HepG2 (cell line): ENCODE data around the gene ARHGAP15.

Source experiments
- CCAR2 ChIP-seq: fragments of 200-400 bp; formaldehyde crosslinking; optimal IDR thresholded peaks from 2 replicates; pipeline ENCODE3; 2018; ENCODE audit warnings: low read depth, mild to moderate bottlenecking, low read length, moderate library complexity
- EP300 ChIP-seq, 3 experiments: sonication (generic) in 1 of 3; formaldehyde crosslinking in 1 of 3; IDR thresholded peaks; 2 replicates each; pipeline versions ENCODE4 v1.5.1 to v1.6.1; 2011 to 2020; ENCODE audit warnings: low read depth in 2 of 3, low read length in 2 of 3, borderline replicate concordance in 1 of 3, improper control_type of control experiment in 1 of 3, mild to moderate bottlenecking in 1 of 3, missing genetic modification reagents in 1 of 3, moderate library complexity in 1 of 3
- EZH2 ChIP-seq: conservative IDR thresholded peaks from 2 replicates; pipeline ENCODE4 v1.6.1; 2012; ENCODE audit warnings: mild to moderate bottlenecking, low read depth, low read length, moderate library complexity
- ZNF446 ChIP-seq: sonication (generic); formaldehyde crosslinking; IDR thresholded peaks from 2 replicates; pipeline ENCODE4 v1.5.0; 2020; ENCODE audit warnings: mild to moderate bottlenecking, missing genetic modification reagents
- TF ChIP-seq, protein P1 (sequence below): sonication (generic); formaldehyde crosslinking; IDR thresholded peaks from 2 replicates; pipeline ENCODE4 v1.5.0; 2020; ENCODE audit warnings: mild to moderate bottlenecking, missing genetic modification reagents, moderate library complexity
- TF ChIP-seq, protein P2 (sequence below): IDR thresholded peaks from 2 replicates; pipeline ENCODE4 v1.6.1; 2016; ENCODE audit warnings: missing compliant biosample characterization, missing genetic modification reagents, borderline replicate concordance

GRCh38 chr2:143740431-143740830, 611.2 kb downstream of the ARHGAP15 start:
- TF ChIP-seq, protein P1, sequence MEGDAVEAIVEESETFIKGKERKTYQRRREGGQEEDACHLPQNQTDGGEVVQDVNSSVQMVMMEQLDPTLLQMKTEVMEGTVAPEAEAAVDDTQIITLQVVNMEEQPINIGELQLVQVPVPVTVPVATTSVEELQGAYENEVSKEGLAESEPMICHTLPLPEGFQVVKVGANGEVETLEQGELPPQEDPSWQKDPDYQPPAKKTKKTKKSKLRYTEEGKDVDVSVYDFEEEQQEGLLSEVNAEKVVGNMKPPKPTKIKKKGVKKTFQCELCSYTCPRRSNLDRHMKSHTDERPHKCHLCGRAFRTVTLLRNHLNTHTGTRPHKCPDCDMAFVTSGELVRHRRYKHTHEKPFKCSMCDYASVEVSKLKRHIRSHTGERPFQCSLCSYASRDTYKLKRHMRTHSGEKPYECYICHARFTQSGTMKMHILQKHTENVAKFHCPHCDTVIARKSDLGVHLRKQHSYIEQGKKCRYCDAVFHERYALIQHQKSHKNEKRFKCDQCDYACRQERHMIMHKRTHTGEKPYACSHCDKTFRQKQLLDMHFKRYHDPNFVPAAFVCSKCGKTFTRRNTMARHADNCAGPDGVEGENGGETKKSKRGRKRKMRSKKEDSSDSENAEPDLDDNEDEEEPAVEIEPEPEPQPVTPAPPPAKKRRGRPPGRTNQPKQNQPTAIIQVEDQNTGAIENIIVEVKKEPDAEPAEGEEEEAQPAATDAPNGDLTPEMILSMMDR (CRISPR knock-in tag): no peak
- TF ChIP-seq EP300 (IDR thresholded peaks at IDR 0.05; ENCODE audit: low read depth in 2 of 2, low read length in 2 of 2) (no peak), EP300 (CRISPR knock-in tag; IDR thresholded peaks at IDR 0.05; ENCODE audit: borderline replicate concordance) (no peak), ZNF446 (CRISPR knock-in tag) (no peak), EZH2 (no peak), CCAR2 (no peak)
- TF ChIP-seq, protein P2, sequence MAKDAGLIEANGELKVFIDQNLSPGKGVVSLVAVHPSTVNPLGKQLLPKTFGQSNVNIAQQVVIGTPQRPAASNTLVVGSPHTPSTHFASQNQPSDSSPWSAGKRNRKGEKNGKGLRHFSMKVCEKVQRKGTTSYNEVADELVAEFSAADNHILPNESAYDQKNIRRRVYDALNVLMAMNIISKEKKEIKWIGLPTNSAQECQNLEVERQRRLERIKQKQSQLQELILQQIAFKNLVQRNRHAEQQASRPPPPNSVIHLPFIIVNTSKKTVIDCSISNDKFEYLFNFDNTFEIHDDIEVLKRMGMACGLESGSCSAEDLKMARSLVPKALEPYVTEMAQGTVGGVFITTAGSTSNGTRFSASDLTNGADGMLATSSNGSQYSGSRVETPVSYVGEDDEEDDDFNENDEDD: no peak
